ENCODE measurements around the gene CALCOCO2.
"Not testable (repeated sequence)": the region's sequence is repeated elsewhere in the genome, so short reads cannot be mapped to it uniquely, and the experiment has no call there.

Gene CALCOCO2

DNA sequence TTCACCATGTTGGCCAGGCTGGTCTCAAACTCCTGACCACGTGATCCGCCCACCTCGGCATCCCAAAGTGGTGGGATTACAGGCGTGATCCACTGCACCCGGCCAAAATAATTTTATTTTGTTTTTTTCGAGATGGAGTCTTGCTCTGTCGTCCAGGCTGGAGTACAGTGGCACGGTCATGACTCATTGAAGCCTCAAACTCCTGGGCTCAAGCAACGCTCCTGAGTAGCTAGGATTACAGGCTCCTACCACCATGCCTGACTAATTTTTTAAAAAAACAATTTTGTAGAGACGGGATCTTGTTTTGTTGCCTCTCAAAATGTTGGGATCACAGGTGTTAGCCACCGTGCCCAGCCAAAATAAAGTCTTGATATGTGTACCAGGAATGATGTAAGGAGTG, 11.4 kb upstream of the CALCOCO2 start:
- TF ChIP-seq, protein P1, sequence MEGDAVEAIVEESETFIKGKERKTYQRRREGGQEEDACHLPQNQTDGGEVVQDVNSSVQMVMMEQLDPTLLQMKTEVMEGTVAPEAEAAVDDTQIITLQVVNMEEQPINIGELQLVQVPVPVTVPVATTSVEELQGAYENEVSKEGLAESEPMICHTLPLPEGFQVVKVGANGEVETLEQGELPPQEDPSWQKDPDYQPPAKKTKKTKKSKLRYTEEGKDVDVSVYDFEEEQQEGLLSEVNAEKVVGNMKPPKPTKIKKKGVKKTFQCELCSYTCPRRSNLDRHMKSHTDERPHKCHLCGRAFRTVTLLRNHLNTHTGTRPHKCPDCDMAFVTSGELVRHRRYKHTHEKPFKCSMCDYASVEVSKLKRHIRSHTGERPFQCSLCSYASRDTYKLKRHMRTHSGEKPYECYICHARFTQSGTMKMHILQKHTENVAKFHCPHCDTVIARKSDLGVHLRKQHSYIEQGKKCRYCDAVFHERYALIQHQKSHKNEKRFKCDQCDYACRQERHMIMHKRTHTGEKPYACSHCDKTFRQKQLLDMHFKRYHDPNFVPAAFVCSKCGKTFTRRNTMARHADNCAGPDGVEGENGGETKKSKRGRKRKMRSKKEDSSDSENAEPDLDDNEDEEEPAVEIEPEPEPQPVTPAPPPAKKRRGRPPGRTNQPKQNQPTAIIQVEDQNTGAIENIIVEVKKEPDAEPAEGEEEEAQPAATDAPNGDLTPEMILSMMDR (IDR thresholded peaks at IDR 0.05; ENCODE audit: borderline replicate concordance, control extremely low read depth, extremely low read depth, insufficient read depth, missing control alignments) = no peak
- in situ Hi-C loops (cut with MboI; ENCODE audit: low sequenced_read_pairs, unreplicated experiment) = loop anchor here (10.0 kb wide), 1 partner anchor 215 kb away; no protein-coding TSS in a partner anchor
- DNase-seq (ENCODE audit: low spot score) = no peak

GRCh38 chr17:48820936-48821335, 9.9 kb upstream of the CALCOCO2 start:
- in situ Hi-C loops (cut with MboI; ENCODE audit: low sequenced_read_pairs, unreplicated experiment); DNase-seq (ENCODE audit: low spot score): not testable (repeated sequence)

GRCh38 chr17:48825446-48826381, 5.1 kb upstream of the CALCOCO2 start:
- in situ Hi-C loops (cut with MboI; ENCODE audit: low sequenced_read_pairs, unreplicated experiment) = no loop called here
- no peak for DNase-seq (ENCODE audit: low spot score)
- TF ChIP-seq, protein P1 (IDR thresholded peaks at IDR 0.05; ENCODE audit: borderline replicate concordance, control extremely low read depth, extremely low read depth, insufficient read depth, missing control alignments) = no peak

DNA sequence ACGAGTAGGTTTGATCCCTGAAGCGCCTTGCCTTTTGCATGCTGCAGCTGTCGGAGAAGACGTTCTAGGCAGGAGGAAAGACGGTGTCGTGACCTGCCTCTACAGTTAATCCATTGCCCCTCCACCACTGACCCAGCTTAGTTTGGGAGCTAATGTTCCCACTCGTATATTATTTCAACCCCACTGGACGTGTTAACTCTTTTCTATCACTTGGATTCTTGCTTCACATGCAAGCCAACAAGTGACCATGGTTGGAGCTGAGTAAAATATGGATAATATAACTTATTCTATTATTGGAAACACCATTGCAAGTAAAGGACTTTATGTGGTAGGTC, 681 bp downstream of the CALCOCO2 start:
- no peak for DNase-seq (ENCODE audit: low spot score)
- in situ Hi-C loops (cut with MboI; ENCODE audit: low sequenced_read_pairs, unreplicated experiment) = no loop called here
- TF ChIP-seq, protein P1 (IDR thresholded peaks at IDR 0.05; ENCODE audit: borderline replicate concordance, control extremely low read depth, extremely low read depth, insufficient read depth, missing control alignments) = no peak

GRCh38 chr17:48834973-48835372, 4.1 kb downstream of the CALCOCO2 start:
- TF ChIP-seq, protein P1 (IDR thresholded peaks at IDR 0.05; ENCODE audit: borderline replicate concordance, control extremely low read depth, extremely low read depth, insufficient read depth, missing control alignments) = no peak
- in situ Hi-C loops (cut with MboI; ENCODE audit: low sequenced_read_pairs, unreplicated experiment) = no loop called here
- no peak for DNase-seq (ENCODE audit: low spot score)

DNA sequence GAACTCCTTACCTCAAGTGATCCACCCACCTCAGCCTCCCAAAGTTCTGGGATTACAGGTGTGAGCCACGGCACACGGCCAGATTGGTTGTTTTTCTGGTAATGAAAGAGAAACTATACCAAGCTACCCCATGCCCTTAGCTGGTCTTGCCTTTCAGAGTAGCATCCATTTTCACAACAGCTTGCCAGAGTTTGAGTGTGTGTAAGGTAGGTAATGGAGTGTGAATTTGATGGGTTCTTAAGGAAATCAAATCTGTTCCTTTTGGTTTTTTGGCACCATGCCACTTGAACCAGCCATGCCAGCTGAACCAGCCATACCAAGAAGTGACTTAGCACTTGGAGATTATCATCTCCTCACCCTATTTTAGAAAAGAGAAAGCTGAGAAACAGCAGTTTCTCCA, 5.1 kb downstream of the CALCOCO2 start:
- in situ Hi-C loops (cut with MboI; ENCODE audit: low sequenced_read_pairs, unreplicated experiment) = no loop called here
- DNase-seq (ENCODE audit: low spot score) = no peak
- TF ChIP-seq, protein P1 (IDR thresholded peaks at IDR 0.05; ENCODE audit: borderline replicate concordance, control extremely low read depth, extremely low read depth, insufficient read depth, missing control alignments) = no peak

DNA sequence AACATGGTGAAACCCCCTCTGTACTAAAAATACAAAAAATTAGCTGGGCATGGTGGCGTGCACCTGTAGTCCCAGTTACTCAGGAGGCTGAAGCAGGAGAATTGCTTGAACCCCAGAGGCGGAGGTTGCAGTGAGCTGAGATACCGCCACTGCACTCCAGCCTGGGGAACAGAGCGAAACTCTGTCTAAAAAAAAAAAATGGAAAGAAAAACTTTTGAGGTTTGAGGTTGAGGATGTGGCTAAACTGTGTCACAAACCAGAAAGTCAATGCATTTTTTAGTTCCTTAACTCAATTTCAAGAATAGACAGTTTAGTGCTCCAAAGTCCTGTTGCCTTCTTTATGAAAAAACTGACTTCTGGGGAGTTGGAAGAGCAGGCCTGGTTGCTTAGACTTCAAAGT, 6.6 kb downstream of the CALCOCO2 start:
- in situ Hi-C loops (cut with MboI; ENCODE audit: low sequenced_read_pairs, unreplicated experiment); DNase-seq (ENCODE audit: low spot score): not testable (repeated sequence)
